Measurements from ENCODE around the gene YY1.
"Not testable (repeated sequence)": the region's sequence is repeated elsewhere in the genome, so short reads cannot be mapped to it uniquely, and the experiment has no call there.

YY1 gene

DNA sequence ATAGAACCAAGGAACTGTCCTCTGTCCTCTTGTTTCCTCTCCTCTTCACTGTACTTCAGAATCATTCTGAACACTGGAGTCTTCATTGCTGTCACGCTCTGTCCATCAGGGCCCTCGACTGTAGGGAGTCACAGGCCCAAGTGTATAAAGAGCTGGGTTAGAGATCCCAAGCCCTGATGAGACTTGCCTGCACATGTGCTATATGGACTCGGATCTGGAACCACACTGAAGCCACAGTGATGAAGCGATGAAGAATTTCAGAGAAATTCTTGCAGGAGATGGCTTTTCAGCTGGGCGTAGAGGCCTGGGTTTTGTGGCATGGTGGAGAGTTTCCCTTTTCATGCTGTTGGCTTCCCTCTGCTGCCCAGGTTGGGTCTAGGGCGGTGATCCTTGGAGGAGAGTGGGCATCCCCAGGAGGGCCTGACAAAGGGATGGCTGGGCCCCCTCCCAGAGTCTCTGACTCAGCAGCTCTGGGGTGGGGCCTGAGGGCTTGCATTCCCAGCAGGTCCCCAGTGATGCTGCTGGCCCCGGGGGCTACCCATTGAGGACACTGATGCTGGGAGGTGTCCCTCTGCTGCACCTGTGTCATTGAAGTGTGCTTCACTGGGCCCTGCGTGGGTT lies 39.6 kb upstream of the YY1 start:
- TF ChIP-seq, protein P1, sequence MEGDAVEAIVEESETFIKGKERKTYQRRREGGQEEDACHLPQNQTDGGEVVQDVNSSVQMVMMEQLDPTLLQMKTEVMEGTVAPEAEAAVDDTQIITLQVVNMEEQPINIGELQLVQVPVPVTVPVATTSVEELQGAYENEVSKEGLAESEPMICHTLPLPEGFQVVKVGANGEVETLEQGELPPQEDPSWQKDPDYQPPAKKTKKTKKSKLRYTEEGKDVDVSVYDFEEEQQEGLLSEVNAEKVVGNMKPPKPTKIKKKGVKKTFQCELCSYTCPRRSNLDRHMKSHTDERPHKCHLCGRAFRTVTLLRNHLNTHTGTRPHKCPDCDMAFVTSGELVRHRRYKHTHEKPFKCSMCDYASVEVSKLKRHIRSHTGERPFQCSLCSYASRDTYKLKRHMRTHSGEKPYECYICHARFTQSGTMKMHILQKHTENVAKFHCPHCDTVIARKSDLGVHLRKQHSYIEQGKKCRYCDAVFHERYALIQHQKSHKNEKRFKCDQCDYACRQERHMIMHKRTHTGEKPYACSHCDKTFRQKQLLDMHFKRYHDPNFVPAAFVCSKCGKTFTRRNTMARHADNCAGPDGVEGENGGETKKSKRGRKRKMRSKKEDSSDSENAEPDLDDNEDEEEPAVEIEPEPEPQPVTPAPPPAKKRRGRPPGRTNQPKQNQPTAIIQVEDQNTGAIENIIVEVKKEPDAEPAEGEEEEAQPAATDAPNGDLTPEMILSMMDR (conservative IDR thresholded peaks at IDR 0.05), result no peak
- TF ChIP-seq ZFX (IDR thresholded peaks at IDR 0.05), result no peak
- H3K27ac ChIP-seq, result no peak overlapping the region

DNA sequence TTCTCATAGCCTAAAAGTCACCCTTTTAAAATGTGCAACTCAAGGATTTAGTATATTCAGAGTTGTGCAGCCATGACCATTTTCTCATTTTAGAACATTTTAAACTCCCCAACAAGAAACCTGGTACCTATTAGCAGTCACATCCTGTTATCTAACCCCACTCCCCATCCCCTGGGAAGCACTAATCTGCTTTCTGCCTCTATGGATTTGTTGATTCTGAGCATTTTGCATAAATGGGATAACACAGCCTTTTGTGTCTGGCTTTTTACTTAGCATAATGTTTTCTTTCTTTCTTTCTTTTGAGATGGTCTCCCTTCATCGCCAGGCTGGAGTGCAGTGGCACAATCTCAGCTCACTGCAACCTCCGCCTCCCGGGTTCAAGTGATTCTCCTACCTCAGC lies 38.6 kb upstream of the YY1 start:
- no peak overlapping the region for H3K27ac ChIP-seq
- TF ChIP-seq, protein P1 (conservative IDR thresholded peaks at IDR 0.05), result no peak
- no peak for TF ChIP-seq ZFX (IDR thresholded peaks at IDR 0.05)

DNA sequence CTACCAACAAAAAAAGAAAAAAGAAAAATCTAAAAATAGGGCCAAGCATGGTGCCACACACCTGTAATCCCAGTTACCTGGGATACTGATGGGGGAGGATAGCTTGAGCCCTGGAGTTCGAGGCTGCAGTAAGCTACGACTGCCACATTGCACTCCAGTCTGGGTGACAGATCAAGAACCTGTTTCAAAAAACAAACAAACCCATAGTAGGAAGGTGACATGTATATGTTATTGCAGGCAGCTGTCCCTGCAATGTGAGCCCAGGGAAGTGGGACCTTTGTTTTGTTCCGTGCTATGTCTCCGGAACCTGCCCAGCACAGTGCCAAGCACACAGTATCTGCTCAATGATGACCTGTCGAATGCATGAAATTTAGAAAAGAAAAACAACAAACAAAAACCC lies 37.2 kb upstream of the YY1 start:
- TF ChIP-seq, protein P1 (conservative IDR thresholded peaks at IDR 0.05), result no peak
- no peak for TF ChIP-seq ZFX (IDR thresholded peaks at IDR 0.05)
- H3K27ac ChIP-seq, result no peak overlapping the region

DNA sequence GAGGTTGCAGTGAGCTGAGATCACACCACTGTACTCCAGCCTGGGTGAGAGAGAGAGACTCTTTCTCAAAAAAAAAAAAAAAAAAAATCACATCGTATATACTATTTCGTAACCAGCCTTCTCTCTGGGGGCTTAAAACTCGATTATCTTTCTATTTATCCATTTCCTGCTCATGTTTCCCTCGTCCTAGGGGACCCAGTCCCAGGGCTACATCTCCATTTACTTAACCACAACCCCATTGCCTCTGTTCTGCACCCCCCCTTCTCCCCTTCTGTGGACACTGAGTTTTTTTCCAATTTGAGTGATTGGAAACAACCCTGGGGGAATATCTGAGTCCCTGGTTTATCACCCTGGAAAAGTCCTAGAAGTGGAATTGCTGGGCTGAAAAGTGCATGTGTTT lies 36.2 kb upstream of the YY1 start:
- no peak overlapping the region for H3K27ac ChIP-seq
- TF ChIP-seq, protein P1 (conservative IDR thresholded peaks at IDR 0.05), result no peak
- no peak for TF ChIP-seq ZFX (IDR thresholded peaks at IDR 0.05)

DNA sequence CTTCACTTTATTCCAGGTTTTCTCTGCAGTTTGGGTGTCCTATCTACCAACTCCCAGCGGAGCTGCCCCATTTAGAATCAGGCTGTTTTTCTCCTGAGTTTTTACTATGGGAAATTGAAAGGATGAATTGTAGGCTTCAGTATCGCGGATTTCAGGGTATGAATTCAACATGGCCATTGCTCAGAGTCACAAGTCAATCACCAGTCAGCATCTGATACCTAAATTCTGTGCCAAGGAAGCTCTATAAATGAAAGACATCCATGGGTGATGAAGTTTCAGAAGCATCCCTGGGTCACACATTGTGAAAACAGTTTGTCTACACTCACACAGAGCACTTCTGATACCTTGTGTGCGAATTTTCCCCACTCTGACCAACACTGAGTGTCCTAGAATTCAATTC lies 35.8 kb upstream of the YY1 start:
- TF ChIP-seq, protein P1 (conservative IDR thresholded peaks at IDR 0.05), result no peak
- no peak for TF ChIP-seq ZFX (IDR thresholded peaks at IDR 0.05)
- no peak overlapping the region for H3K27ac ChIP-seq

DNA sequence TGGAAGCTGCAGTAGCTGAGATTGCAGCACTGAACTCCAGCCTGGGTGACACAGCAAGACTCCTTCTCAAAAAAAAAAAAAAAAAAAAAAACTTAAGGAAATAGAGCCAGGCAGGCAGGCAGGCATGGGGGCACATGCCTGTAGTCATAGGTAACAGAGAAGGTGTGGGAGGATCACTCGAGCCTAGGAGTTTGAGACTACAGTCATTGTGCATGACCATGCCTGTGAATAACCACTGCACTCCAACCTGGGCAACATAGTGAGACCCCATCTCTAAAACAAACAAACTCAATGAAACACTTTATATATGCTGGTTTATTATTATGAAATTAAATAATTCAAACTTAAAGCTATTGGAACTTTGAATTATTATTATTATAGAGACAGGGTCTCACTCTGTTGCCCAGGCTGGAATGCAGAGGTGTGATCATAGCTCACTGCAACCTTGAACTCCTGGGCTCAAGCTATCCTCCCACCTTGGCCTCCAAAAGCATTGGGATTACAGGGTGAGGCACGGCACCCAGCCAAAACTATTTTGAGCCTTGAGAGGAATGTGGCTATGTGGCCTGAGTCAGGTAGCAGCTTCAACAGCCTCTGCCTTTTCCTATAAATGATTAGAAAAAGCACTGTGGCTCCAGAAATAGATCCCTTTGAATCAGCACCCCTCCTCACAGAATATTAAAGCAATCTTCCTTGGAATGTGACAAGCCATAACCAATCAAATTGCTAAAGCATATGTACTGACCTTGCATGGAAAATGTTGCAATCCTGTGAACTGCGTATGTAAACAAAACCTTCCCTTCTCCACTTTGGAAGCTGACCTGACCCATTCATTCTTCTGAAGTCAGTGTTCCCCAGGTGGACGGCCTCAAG lies 34.7 kb upstream of the YY1 start:
- H3K27ac ChIP-seq, result no peak overlapping the region; the same call in 1 of the 2 replicates
- TF ChIP-seq, protein P1 (conservative IDR thresholded peaks at IDR 0.05), result no peak
- TF ChIP-seq ZFX (IDR thresholded peaks at IDR 0.05), result no peak

DNA sequence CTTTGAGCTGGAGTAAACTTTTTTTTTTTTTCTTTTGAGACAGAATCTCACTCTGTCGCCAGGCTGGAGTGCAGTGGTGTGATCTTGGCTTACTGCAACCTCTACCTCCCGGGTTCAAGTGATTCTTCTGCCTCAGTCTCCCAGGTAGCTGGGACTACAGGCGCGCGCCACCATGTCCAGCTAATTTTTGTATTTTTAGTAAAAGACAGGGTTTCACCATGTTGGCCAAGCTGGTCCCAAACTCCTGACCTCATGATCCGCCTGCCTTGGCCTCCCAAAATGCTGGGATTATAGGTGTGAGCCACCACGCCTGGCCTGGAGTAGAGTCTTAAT lies 34.1 kb upstream of the YY1 start:
- H3K27ac ChIP-seq, result not testable (repeated sequence)

DNA sequence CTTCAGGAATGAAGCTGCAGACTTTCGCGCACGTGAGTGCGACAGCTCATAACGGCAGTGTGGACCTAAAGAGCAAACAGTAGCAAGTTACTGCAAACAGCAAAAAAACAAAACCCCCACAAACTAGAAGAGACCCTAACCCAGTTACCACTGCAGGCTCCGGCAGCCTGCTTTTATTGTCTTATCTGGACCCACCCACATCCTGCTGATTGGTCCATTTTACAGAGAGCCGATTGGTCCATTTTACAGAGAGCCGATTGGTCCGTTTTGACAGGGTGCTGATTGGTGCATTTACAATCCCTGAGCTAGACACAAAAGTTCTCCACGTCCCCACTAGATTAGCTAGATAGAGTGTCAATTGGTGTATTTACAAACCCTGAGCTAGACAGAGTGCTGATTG lies 31.4 kb upstream of the YY1 start:
- not testable (repeated sequence) for H3K27ac ChIP-seq

DNA sequence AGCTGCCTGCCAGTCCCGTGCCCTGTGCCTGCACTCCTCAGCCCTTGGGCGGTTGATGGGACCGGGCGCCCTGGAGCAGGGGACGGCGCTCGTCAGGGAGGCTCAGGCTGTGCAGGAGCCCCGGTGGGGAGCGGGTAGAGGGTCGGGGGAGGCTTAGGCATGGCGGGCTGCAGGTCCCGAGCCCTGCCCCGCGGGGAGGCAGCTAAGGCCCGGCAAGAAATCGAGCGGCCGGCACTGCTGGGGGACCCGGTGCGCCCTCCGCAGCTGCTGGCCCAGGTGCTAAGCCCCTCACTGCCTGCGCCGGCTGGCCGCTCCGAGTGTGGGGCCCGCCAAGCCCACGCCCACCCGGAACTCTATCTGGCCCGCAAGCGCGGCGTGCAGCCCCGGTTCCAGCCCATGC lies 30.8 kb upstream of the YY1 start:
- H3K27ac ChIP-seq, result not testable (repeated sequence)

All from C4-2B (cell line).